Measurements from ENCODE around the gene ACHE. TPM values are rescaled to one million over a fixed set of nuclear protein-coding genes. Genes with fewer than 3 reads are reported as not detected.

The ACHE gene
- total and polyA plus RNA-seq, 2 of the 13 experiments (the other 11 are each of a cell fraction or from before 2014, with no cell fraction given), result 0.18 to 0.40 TPM

- TF ChIP-seq SETDB1 (CRISPR knock-in tag; IDR thresholded peaks at IDR 0.05; ENCODE audit: borderline replicate concordance) (no peak), ZFYVE20 (CRISPR knock-in tag; IDR thresholded peaks at IDR 0.05; ENCODE audit: borderline replicate concordance, low read depth) (no peak), TFAP4 (IDR thresholded peaks at IDR 0.05; ENCODE audit: borderline replicate concordance, low read depth) (peak; percentile 25; the same call in 1 of the 2 replicates), ZNF256 (CRISPR knock-in tag; conservative IDR thresholded peaks at IDR 0.05) (no peak), CHD4 (IDR thresholded peaks at IDR 0.05; ENCODE audit: borderline replicate concordance, low read length) (no peak), GATA4 (IDR thresholded peaks at IDR 0.05; ENCODE audit: borderline replicate concordance, low read depth) (peak; percentile 21; the same call in 1 of the 2 replicates), ZNF326 (CRISPR knock-in tag; IDR thresholded peaks at IDR 0.05; ENCODE audit: borderline replicate concordance) (no peak), ZBTB1 (CRISPR knock-in tag; IDR thresholded peaks at IDR 0.05; ENCODE audit: borderline replicate concordance) (no peak), THYN1 (CRISPR knock-in tag; IDR thresholded peaks at IDR 0.05; ENCODE audit: borderline replicate concordance, low read depth) (no peak), HOXD1 (CRISPR knock-in tag; IDR thresholded peaks at IDR 0.05) (0 out of 2 replicates have a peak, but pooled peaks have one; percentile 21), CBX5 (CRISPR knock-in tag; IDR thresholded peaks at IDR 0.05; ENCODE audit: borderline replicate concordance) (peak; percentile 82), CBFB (CRISPR knock-in tag; IDR thresholded peaks at IDR 0.05) (peak; percentile 71; the same call in 1 of the 2 replicates), ZNF44 (CRISPR knock-in tag; IDR thresholded peaks at IDR 0.05) (no peak), THAP9 (CRISPR knock-in tag; IDR thresholded peaks at IDR 0.05; ENCODE audit: borderline replicate concordance) (peak; percentile 93; the same call in 1 of the 2 replicates), BRCA1 (CRISPR knock-in tag; IDR thresholded peaks at IDR 0.05) (no peak)
- TF ChIP-seq, protein P1, sequence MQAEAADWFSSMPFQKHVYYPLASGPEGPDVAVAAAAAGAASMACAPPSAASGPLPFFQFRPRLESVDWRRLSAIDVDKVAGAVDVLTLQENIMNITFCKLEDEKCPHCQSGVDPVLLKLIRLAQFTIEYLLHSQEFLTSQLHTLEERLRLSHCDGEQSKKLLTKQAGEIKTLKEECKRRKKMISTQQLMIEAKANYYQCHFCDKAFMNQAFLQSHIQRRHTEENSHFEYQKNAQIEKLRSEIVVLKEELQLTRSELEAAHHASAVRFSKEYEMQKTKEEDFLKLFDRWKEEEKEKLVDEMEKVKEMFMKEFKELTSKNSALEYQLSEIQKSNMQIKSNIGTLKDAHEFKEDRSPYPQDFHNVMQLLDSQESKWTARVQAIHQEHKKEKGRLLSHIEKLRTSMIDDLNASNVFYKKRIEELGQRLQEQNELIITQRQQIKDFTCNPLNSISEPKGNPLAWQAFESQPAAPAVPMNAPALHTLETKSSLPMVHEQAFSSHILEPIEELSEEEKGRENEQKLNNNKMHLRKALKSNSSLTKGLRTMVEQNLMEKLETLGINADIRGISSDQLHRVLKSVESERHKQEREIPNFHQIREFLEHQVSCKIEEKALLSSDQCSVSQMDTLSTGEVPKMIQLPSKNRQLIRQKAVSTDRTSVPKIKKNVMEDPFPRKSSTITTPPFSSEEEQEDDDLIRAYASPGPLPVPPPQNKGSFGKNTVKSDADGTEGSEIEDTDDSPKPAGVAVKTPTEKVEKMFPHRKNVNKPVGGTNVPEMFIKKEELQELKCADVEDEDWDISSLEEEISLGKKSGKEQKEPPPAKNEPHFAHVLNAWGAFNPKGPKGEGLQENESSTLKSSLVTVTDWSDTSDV (CRISPR knock-in tag; IDR thresholded peaks at IDR 0.05), result peak; percentile 59; the same call in 1 of the 2 replicates
- TF ChIP-seq, protein P2, sequence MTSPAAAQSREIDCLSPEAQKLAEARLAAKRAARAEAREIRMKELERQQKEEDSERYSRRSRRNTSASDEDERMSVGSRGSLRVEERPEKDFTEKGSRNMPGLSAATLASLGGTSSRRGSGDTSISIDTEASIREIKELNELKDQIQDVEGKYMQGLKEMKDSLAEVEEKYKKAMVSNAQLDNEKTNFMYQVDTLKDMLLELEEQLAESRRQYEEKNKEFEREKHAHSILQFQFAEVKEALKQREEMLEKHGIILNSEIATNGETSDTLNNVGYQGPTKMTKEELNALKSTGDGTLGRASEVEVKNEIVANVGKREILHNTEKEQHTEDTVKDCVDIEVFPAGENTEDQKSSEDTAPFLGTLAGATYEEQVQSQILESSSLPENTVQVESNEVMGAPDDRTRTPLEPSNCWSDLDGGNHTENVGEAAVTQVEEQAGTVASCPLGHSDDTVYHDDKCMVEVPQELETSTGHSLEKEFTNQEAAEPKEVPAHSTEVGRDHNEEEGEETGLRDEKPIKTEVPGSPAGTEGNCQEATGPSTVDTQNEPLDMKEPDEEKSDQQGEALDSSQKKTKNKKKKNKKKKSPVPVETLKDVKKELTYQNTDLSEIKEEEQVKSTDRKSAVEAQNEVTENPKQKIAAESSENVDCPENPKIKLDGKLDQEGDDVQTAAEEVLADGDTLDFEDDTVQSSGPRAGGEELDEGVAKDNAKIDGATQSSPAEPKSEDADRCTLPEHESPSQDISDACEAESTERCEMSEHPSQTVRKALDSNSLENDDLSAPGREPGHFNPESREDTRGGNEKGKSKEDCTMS (CRISPR knock-in tag; conservative IDR thresholded peaks at IDR 0.05), result no peak
- TF ChIP-seq, protein P3, sequence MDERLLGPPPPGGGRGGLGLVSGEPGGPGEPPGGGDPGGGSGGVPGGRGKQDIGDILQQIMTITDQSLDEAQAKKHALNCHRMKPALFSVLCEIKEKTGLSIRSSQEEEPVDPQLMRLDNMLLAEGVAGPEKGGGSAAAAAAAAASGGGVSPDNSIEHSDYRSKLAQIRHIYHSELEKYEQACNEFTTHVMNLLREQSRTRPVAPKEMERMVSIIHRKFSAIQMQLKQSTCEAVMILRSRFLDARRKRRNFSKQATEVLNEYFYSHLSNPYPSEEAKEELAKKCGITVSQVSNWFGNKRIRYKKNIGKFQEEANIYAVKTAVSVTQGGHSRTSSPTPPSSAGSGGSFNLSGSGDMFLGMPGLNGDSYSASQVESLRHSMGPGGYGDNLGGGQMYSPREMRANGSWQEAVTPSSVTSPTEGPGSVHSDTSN (CRISPR knock-in tag; IDR thresholded peaks at IDR 0.05), result no peak
These were observed 20.9 kb downstream of the ACHE start, which contains the start of gene SRRT (continued) for GRCh38 chr7:100874577-100875355.

Data from HepG2 (cell line).